Glutamatergic neuron (in vitro differentiated cells): ENCODE data around the gene ART4. TPM values are rescaled to one million over a fixed set of nuclear protein-coding genes. Genes with fewer than 3 reads are reported as not detected.

ENCODE experiments used
- DNase-seq: peaks from one replicate; pipeline ENCODE4 v3.0.0; 2022
- H3K27ac Mint-ChIP-seq: one replicate; pipeline ENCODE4 v1.8.0; 2020; ENCODE audit warnings: mild to moderate bottlenecking, mixed read lengths, inconsistent platforms; ENCODE audit not compliant: unreplicated experiment
- H3K27me3 Mint-ChIP-seq: one replicate; pipeline ENCODE4 v1.8.0; 2020; ENCODE audit warnings: mild to moderate bottlenecking, moderate library complexity, mixed read lengths, inconsistent platforms; ENCODE audit not compliant: unreplicated experiment
- H3K36me3 Mint-ChIP-seq: one replicate; pipeline ENCODE4 v1.8.0; 2020; ENCODE audit warnings: mild to moderate bottlenecking, mixed read lengths, inconsistent platforms; ENCODE audit not compliant: unreplicated experiment
- H3K4me1 Mint-ChIP-seq: one replicate; pipeline ENCODE4 v1.8.0; 2020; ENCODE audit warnings: mild to moderate bottlenecking, low read depth, mixed read lengths, inconsistent platforms; ENCODE audit not compliant: unreplicated experiment
- H3K4me3 Mint-ChIP-seq: one replicate; pipeline ENCODE4 v1.8.0; 2020; ENCODE audit warnings: mild to moderate bottlenecking, mixed read lengths, inconsistent platforms; ENCODE audit not compliant: unreplicated experiment
- H3K9me3 Mint-ChIP-seq: one replicate; pipeline ENCODE4 v1.8.0; 2020; ENCODE audit warnings: mild to moderate bottlenecking, moderate library complexity, mixed read lengths, inconsistent platforms; ENCODE audit not compliant: unreplicated experiment
- CTCF ChIP-seq: fragments of 200-600 bp; sonication (generic); IDR thresholded peaks from one replicate; pipeline ENCODE4 v1.5.0; 2021; ENCODE audit not compliant: partially characterized antibody, unreplicated experiment
- total RNA-seq: library from RNA; stranded (reverse); fragmentation: NEBNext Ultra II Directional; extraction: Animal tissue kit (Norgen Biotek cat#: 25700); gene quantifications from one replicate; pipeline ENCODE4 v1.2.1, GENCODE V29; 2021; ENCODE audit not compliant: unreplicated experiment

The ART4 gene
- total RNA-seq, 1 donor from 2014 or later: not detected

DNA sequence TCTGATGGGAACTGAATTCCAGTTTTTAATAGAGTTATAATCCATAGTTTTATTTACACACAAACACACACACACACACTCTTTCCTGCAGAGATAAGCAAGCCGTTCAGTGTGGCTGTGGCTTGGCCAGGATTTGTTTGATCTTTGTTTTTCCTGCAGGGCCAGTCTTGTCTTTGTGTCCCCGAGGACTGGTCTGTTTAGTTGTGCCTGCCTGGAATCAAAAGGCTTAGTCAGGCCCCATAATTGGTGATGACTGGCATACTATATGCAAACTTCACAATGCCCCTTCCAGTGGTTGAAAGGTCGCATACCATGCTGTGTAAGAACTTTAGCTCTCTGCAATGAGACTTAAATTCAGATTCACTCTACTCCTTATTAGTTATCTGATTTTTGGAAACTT is 66.1 kb downstream of the ART4 start:
- Mint-ChIP-seq H3K27ac (no peak overlapping the region), H3K27me3 (peaks cover 6% of the 10 kb centered on the region), H3K9me3 (peaks cover 3% of the 10 kb centered on the region), H3K36me3 (no peaks in the 10 kb centered on the region), H3K4me3 (no peak overlapping the region), H3K4me1 (peaks cover 3% of the 10 kb centered on the region)
- DNase-seq: no peak
- no peak for TF ChIP-seq CTCF

- H3K4me3 Mint-ChIP-seq: no peak overlapping the region
- peaks cover 3% of the 10 kb centered on the region for H3K9me3 Mint-ChIP-seq
- peaks cover 3% of the 10 kb centered on the region for H3K4me1 Mint-ChIP-seq
- DNase-seq: no peak
- TF ChIP-seq CTCF: no peak
- peak overlapping the region; percentile 39 for H3K27ac Mint-ChIP-seq
- peaks cover 6% of the 10 kb centered on the region for H3K27me3 Mint-ChIP-seq
- H3K36me3 Mint-ChIP-seq: no peaks in the 10 kb centered on the region
Measured at GRCh38 chr12:14776236-14776961, 66.9 kb downstream of the ART4 start.

DNA sequence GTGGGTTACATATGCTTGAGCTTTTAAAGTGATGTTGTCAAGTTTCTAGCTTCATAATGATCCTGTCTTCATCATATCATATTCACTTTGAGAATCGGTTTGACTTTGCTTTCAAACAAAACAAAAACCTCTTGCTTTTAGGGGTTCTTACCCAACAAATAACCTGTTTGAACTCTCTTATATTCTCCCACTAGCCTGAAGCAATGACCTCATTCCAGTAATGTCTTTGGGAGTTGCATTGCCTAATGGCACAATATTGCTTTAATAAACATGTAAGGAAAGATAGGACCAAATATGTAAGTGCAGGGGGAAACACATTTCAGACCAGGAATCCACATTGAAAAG is 67.7 kb downstream of the ART4 start:
- Mint-ChIP-seq H3K4me1 (peaks cover 3% of the 10 kb centered on the region), H3K36me3 (no peaks in the 10 kb centered on the region), H3K4me3 (no peak overlapping the region), H3K27ac (no peak overlapping the region), H3K27me3 (peaks cover 6% of the 10 kb centered on the region), H3K9me3 (peaks cover 10% of the 10 kb centered on the region)
- TF ChIP-seq CTCF: no peak
- no peak for DNase-seq

Other genes with a start within 250 kb of the ART4 start
- gene GUCY2C, start 146.9 kb downstream of the ART4 start, total RNA-seq: not detected
- 54.6 TPM for gene WBP11, start 40.0 kb downstream of the ART4 start, total RNA-seq
- gene C12orf60, start 39.9 kb downstream of the ART4 start, total RNA-seq: 0.88 TPM
- not detected for gene SMCO3, start 29.3 kb downstream of the ART4 start, total RNA-seq
- not detected for gene MGP, start 42.3 kb upstream of the ART4 start, total RNA-seq
- gene ERP27, start 95.0 kb upstream of the ART4 start, total RNA-seq: not detected
- gene ARHGDIB, start 118.1 kb upstream of the ART4 start, total RNA-seq: not detected
- not detected for gene PDE6H, start 129.5 kb upstream of the ART4 start, total RNA-seq